HG03135 (cell line): ENCODE results near the gene CIROP.

Source experiments
- ATAC-seq: cut with Tn5 transposase; IDR thresholded peaks from one replicate; pipeline ENCODE4 v1.9.1; 2021; ENCODE audit warnings: mild to moderate bottlenecking, moderate library complexity; ENCODE audit not compliant: unreplicated experiment

CIROP gene

DNA sequence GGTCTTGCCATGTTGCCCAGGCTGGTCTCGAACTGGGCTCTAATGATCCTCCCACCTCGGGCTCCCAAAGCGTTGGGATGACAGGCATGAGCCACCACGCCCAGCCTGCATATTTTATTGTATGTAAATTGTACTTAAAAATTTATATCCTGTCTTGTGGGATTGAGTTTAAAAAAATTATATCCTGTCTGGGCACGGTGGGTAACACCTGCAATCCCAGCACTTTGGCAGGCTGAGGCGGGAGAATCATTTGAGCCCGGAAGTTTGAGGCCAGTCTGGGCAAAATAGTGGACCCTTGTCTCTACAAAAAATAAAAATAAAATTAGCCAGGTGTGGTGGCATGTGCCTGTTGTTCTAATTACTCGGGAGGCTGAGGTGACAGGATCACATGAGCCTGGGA, 28.2 kb upstream of the CIROP start:
- ATAC-seq, result no peak

DNA sequence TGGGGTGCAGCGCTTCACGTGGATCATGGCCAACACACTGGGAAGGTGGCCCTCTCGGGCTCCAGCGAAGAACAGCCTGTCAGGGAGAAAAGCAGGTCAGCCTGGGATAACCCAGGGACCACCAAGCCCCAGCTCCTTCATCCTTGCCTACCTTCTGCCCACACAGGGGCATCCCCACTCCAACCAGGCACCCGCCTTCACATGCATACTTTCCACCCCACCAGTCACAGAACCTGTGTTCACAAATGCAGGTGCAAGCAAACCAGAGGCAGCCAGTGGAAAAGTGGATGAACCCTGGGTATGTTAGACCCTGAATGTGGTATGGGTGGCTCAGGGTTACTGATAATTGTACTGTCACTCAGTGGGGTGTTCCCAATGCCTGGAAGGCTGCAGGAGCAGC, 26.7 kb upstream of the CIROP start:
- no peak for ATAC-seq

DNA sequence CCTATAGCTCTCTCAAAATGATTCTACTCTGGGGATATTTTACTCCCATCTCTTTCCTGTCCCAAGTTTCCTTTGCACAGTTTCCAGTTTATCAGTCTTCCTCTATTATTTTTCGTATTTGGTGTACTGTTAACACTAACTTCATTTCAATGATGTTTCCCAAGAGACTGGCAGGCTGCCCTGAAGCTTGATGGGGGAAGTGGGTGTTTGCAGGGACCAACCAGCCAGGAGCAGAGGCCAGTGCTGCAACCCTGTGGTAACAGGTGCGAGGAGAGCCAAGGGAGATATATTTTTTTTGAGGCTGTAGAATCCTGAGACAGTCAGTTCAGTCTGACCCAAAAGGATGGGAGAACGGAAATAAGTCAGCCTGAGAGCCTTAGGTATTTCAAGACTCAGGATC, 26.1 kb upstream of the CIROP start:
- ATAC-seq, result no peak

DNA sequence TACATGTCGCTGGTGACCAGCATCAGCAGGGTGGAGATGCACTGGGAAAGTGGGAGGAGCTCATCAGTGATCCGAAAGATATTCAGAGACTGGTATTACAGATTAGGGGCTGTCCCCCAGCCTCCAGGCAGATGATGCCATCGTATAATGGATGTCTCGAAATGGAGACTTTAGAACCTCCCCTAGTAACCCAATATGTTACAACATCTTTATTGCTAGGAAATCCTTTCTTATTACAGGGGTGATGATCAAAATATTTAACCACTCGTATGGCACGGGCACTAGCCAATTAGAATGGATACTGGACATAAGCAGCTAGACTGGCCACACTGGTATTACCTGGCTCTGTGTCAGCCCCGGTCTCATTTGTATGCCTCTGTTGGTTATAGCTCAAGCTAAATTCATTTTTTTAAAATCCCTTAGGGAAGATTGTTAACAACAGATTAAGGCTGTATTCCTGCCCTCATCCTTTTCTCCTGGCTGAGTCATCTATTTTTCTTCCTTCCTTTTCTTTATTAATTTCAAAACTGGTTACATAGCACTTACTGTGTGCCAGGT, 25.0 kb upstream of the CIROP start:
- ATAC-seq, result no peak

DNA sequence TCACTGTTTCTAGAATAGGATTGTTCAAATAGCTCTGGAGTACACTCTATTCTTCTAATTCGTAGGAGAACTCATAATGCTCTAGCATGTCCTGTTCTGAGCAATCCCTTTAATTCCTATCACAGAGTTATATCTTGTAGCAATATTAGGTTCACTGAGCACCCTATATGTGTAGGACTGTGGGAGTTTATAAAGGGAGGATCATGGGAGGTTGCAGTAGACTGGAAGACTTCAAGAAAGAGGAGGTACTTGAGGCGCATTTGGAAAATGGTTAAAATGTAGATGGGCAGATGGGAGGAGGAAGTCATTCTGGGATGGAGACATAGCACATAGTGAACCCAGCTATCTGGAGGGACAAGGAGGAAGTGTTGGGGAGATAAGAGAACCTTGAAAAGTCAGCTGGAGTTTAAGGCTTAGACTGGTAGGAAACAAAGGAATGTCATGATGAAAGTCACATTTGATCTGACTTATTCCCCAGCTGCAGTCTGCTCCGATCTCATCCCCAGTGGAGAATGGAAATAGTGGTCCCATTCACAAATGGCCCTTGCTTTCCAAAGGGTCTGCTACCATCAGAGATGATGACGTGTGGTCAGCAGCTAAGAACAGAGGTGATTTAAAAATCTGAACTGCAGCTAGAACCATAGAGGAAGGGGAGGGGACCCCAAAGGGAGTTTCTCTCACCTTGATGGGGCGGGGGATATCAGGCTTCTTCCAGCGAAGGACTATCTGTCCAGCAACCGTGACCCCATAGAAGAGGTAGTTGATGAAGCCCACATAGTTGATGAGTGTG, 24.4 kb upstream of the CIROP start:
- no peak for ATAC-seq

DNA sequence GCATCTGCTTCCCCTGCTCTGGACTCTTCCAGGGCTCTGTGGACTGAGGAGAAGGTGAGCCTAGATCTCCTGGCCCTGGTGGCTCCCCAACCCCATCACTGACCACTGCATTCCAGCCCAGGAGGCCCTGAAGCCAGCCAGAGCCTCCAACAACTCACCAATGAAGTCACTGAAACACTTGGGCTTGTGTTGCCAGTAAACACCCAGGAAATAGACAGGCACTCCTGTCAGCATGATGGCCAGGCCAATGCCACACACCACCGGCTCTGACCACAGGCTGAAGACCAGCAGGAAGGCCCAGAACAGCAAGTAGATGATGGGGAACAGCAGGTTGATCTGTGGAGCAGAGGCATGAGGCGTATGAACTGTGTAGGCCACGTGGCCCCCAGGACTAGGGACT, 23.1 kb upstream of the CIROP start:
- no peak for ATAC-seq

DNA sequence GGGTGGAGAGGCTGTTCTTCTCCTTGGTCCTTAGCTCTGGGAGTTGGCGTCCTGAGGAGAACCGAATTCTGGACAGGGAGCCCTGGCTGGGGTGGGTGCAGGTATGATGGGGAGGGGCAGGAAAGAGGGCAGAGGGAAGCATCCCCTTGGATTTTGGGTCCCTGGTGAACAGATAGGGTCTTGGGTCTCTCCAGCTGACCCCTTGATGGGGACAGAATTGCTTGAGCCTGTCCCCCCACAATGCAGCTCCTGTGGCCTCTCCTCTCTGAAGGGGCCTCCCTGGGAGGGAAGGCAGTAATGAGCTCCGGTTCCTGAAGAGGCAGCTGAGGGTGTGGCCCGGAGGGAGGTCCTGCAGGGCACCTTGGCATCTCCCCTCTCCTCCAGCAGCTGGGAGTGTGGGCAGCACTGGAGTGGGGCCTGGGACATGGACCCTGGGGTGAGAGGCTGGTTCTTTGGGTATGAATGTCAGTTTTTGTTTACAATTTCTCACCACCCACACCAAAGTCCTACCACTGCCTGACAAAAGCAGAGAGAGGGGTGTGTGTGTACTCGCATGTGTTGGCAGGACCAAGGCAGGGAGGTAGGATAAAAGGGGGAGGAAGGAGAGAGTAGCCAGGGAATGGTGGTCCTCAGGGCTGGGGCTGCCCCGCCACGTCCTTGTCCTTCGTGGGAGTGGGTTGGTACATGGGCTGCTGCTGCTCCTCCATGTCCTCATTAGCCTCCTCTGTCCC, 21.9 kb upstream of the CIROP start:
- no peak for ATAC-seq

DNA sequence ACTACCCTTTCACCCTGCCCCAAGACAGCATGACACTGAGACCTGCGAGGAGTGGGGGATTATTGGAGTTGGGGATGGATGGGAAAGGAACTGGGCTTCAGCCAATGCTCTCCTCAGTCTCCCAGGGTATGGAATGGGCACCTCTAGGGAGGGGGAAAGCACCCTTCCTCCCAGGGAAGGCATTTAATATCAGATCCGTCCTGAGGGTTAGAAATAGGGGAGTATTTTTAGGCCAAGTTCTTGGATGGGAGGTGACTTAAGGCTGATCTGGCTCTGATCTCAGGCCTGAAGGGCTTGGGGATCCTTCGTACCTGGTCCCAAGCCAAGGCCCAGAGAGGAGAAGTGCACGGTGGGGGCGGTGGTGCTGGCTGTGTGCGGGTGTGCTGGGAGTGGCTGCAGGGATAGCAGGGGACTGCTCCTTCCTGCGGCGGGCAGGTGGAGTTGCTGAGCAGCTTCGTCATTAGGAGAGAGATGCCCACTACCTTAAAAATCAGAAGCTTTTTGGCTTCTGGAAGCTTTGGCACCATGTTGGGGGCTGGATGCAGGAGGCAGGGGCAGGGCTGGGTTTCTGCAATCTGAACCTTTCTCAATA, 21.2 kb upstream of the CIROP start:
- ATAC-seq, result no peak

DNA sequence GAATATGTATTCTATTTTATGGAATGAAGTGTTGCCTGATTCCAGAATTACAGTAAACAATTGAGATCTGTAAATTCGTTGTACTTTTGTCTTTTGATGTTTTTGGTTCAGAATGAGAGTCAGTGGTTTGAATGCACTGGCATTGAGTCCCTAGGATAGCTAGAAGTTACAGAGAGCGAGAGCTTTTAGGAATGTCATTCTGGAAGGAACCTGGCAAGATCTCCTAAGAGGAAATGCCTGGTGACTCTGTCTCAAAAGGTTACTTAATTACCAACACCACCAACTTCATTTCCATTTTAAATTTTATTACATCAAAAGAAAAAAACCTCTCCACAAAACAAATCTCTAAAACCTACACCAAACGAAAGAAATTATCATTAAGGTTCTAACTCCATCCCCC, 20.2 kb upstream of the CIROP start:
- no peak for ATAC-seq

DNA sequence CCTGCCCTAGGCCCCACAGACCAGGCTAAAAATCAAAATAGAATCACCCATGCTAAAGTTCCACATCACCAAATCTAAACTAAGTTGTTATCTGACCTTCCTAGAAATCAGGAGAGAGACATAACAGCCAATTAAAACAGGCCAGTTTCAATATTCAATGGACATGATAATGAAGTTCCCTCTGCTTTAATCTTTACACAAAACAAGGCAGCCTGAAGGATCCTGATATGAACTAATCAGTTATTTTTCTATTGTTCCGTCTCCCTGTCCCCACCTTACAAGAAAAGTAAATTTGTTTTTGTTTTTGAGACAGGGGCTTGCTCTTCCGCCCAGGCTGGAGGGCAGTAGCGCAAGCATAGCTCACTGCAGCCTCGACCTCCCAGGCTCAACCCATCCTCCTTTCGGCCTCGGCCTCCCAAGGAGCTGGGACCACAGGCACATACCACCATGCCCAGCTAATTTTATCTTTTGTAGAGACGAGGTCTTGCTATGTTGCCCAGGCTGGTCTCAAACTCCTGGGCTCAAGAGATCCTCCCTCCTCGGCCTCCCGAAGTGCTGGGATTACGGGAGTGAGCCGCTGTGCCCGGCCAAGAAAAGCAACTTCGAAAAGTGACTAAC, 19.7 kb upstream of the CIROP start:
- ATAC-seq, result no peak

DNA sequence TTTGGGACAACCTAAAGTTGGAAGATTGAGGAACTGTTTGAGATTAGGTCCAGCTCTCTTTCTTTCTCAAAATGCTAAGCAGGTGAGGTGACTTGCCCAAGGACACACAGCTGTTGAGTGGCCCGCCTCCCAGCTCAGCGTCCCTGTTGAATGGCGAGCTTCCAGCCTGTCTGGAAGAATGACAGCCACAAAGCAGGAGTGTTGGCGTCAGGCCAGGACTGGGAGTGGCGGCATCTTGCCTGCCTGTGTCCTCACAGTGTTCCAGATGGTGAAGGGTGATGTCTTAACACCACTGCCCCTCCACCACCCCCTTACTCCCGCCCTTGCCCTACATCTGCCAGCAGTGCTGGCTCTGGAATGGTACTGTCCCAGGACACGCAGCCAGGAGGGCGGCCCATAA, 18.6 kb upstream of the CIROP start:
- ATAC-seq, result no peak

DNA sequence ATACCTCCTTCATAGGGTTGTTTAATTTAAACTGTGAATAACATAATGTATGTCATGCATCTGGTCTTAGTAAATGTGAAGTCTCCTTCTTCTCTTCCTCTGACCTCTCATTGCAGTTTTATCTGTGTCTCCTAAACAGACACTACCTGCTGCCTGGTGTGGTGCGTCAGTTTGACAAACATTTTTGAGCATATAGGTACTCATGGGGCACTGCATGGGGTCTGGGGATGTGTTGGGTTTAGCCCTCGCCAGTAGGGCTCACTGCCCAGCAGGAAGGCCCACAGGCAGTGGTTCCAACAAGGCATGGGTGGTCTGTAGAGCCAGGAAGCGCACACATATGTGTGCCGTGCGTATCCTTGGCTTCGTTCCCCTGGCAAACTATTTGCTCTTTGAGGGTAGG, 17.3 kb upstream of the CIROP start:
- no peak for ATAC-seq

DNA sequence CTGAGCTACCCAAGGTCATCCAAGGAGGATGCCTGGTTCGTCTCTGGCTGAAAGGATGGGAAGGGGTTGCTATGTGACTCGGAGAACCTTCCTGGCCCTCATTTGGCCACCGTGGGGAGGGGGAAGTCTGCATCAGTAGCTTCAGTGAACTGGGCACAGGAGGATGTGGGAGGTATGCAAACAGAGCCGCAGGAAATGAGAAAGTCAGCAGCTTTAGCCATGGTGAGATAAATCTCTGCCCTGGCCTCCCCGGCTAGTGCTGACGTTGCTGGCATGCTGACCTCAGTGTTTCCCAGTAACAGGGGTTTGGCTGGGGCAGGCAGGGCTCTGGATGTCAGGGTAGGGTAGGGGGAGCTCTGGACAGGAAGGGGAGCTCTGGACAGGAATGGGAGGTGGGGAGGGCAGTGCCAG, 16.6 kb upstream of the CIROP start:
- ATAC-seq, result no peak

DNA sequence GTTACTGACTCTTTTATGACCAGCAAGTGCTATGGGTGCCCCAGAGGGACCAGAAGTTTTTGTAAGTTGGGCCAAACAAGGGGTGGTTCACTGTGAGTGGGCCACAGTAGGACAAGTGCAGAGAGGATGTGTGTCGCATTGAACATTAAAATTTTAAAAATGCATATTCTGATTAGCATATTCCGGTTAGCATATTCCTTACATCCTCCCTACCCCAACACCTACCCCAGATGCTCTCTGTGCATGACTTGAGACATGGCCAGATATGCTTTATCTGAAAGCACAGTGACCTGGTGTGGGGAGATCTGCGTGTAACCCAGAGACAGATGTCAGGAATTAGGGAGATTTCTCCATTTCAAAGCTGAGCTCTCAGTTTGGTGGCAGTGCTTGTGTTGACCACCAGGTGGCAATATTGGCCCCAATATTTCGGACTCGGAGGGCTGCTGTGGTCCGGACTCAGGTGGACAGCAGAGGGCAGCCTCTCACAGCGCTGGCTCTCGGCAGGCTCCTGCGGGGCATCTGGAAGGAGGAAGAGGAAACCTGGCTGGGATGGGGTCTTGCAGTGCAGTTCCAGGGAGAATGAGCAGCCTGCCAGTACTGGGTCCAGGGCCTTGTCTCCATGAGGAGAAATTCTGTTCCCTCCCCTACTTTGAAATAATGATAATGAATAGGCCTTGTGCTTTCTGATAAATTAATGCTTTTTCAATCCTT, 15.9 kb upstream of the CIROP start:
- no peak for ATAC-seq

DNA sequence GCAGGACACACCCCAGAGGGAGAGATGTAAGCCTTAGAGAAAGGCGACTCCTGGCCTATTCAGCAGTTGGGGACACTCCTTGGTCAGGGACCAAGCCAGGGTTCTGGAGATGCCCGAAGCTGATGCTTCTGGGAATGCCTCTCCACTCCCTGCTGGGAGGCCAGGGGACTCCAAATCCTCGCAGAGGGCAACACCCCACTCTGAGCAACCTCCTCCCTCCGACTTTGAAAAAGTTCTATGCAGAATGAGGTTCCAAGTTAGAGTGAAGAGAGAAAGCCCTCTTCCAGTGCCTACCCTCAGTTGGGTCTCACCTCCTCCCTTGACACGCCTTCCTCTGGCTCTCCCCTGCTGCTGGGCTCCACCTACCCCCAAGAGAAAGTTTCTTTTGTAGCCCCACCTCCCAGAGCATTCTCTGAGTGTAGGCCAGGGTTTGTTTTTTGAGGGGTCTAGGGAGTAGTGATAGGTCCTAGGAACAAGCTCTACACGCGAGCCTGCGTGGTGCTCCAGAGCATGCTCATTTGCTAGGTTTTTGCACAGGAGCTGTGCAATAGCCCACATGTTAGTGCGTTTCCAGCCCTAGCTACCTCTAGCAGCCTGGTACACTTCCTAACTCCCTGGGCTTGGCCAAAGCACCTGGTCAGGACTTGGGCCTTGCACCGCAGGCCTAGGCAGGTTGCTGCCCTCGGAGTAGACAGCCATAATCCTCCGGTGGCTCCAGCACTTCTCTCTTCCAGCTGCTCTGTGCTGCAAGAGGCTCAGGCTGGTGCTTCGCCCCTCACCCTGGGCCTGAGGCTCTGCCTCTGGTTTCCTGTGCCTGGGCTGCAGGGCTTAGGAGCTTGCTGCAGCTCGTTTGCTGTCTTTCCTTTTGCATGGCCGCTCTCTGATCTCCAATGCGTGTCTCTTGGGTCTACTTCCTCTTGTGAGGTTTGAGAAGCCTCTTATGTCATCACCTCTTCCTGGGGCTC, 14.9 kb upstream of the CIROP start:
- no peak for ATAC-seq

DNA sequence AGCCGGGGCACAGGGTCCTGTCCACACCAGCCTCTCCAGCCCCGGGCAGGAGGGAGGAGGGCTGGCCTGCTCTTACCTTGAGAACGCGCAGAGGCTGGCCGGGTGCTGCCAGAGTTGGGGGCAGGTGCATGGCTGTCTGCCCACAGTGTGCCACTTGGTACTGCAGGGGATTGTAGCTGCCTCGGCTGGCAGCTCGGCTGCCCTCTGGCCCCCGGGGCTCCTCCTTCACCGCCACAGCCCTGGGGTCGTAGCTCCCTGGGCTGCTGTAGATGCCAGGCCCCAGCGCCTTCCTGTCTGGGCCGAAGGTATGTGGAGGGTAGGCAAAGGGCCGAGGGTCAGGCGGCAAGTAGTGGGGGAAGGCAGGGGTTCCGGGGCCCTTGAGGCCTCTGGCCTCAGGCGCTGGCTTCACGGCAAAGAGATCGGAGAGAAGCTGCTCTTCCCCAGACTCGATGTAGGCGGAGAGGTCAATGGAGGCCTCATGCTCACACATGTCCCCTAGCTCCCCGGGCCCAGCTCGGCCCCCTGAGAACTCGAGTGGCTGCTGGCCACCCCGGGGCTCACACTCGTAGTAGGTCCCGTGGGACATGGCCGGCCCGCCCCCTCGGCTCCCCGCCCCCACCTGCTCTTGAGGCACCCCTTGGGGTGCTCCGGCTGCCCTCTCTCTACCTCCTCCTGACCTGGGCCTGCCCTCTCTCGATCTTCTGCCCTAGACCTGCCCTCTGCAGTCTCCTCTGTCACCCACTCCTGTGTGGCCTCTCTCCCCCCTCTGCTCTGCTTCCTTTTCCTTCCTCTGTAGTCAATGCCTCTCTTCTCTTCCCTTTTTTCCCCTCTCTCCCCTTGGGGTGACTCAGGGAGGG, 13.9 kb upstream of the CIROP start, which contains the start of gene CEBPE:
TSS of gene CEBPE (minus strand) at position 750 of the 857 bp plus-strand sequence. CDS start at position 586, 164 bp downstream.
- no peak for ATAC-seq

DNA sequence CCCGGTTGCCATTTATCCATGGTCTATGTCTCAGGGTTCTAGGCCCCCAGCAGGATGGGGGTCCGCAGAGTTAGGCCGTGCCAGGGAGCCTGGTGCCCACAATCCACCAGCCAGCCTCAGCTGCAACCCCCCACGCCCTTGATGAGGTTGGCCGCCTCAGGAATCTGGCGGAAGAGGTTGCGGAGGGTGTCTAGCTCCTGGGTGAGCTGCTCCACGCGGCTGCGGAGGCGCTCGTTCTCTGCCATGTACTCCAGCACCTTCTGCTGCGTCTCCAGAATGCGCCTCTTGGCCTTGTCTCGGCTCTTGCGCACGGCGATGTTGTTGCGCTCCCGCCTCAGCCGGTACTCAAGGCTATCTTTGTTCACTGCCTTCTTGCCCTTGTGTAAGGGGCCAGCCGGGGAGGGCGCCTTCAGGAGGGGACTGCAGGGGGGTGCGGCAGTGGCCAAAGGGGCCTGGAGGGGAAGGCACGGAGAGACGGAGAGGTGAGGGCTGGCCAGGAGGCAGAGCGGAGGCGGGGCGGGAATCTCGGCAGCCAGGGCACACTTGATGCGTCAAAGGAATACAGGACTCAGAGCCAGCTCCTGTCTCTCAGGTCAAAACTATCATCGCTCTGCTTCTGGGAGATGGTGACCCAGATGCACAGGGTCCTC, 12.7 kb upstream of the CIROP start:
- no peak for ATAC-seq

DNA sequence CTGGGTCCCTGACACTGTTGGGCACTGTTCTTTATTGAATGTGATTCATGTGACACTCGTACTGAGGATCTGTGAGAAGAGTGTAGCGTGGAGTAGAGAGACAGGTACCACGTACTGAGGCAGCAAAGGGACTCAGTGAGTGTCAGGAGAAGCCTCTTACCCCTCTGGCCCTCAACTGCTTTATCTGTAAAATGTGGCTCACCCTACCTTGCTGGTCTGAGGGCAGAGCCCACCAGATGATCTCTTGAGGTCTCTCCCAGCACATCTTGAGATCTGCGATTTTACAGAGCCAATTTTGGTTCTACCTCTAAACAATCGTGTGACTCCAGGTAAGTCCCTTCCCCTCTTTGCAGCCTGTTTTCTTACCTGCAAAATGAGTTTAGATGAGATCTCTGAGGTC, 11.1 kb upstream of the CIROP start:
- ATAC-seq, result no peak
